CD14-positive monocyte (primary cell): ENCODE measurements around the gene ARFGEF3. TPM values are rescaled to one million over a fixed set of nuclear protein-coding genes. Genes with fewer than 3 reads are reported as not detected.

Experiments
- DNase-seq, 3 donors: peaks; one replicate each; pipeline ENCODE4 v3.0.0-alpha.2; 2011 to 2022
- H2AFZ ChIP-seq: 2 replicates; pipeline ENCODE4 v1.6.0; 2012; ENCODE audit warnings: mild to moderate bottlenecking, low read depth, low read length, inconsistent platforms; ENCODE audit not compliant: insufficient read depth, poor library complexity, severe bottlenecking
- H3K27ac ChIP-seq, 2 donors: 1 replicate in 1 of 2; 2 replicates in 1 of 2; pipeline ENCODE4 v1.5.1; 2012 to 2013; ENCODE audit warnings: low read length in 2 of 2, control low read depth in 1 of 2, inconsistent platforms in 1 of 2, low read depth in 1 of 2, mild to moderate bottlenecking in 1 of 2
- H3K27me3 ChIP-seq, 2 donors: one replicate each; pipeline versions ENCODE4 v1.6.0 to v1.6.1; 2011 to 2013; ENCODE audit warnings: low read length in 2 of 2; ENCODE audit not compliant: control insufficient read depth in 2 of 2, insufficient read depth in 2 of 2
- H3K36me3 ChIP-seq, 2 donors: replicated peaks in 1 of 2; 1 replicate in 1 of 2; 2 replicates in 1 of 2; pipeline versions ENCODE4 v1.5.1 to v1.6.1; 2012 to 2013; ENCODE audit warnings: low read length in 2 of 2, control low read depth in 1 of 2, inconsistent platforms in 1 of 2, mild to moderate bottlenecking in 1 of 2; ENCODE audit not compliant: insufficient read depth in 2 of 2, control insufficient read depth in 1 of 2
- H3K4me1 ChIP-seq, 2 donors: 1 replicate in 1 of 2; 2 replicates in 1 of 2; pipeline versions ENCODE4 v1.5.1 to v1.6.1; 2012 to 2013; ENCODE audit warnings: low read length in 2 of 2, control low read depth in 1 of 2, inconsistent platforms in 1 of 2, mild to moderate bottlenecking in 1 of 2, moderate library complexity in 1 of 2; ENCODE audit not compliant: insufficient read depth in 2 of 2, control insufficient read depth in 1 of 2
- H3K4me2 ChIP-seq: replicated peaks from 2 replicates; pipeline ENCODE3; 2012; ENCODE audit warnings: low read length, moderate library complexity, mild to moderate bottlenecking; ENCODE audit not compliant: poor library complexity, severe bottlenecking; ENCODE audit errors: extremely low read depth
- H3K4me3 ChIP-seq, 3 experiments: fragments of 200-600 bp in 1 of 3; sonication (generic) in 1 of 3; replicated peaks in 1 of 3; 1 replicate in 2 of 3; 2 replicates in 1 of 3; pipeline ENCODE4 v1.5.1; 2011 to 2013; ENCODE audit warnings: low read length in 3 of 3, mild to moderate bottlenecking in 3 of 3, control low read depth in 2 of 3, low read depth in 2 of 3, inconsistent platforms in 1 of 3, moderate library complexity in 1 of 3
- H3K79me2 ChIP-seq: 2 replicates; pipeline ENCODE4 v1.6.0; 2012; ENCODE audit warnings: mild to moderate bottlenecking, control low read depth, inconsistent platforms, low read length, moderate library complexity; ENCODE audit not compliant: insufficient read depth
- H3K9ac ChIP-seq: 2 replicates; pipeline ENCODE4 v1.6.0; 2017; ENCODE audit warnings: low read length, mild to moderate bottlenecking; ENCODE audit not compliant: insufficient read depth, poor library complexity, severe bottlenecking
- H3K9me3 ChIP-seq, 2 donors: replicated peaks in 1 of 2; 1 replicate in 1 of 2; 2 replicates in 1 of 2; pipeline versions ENCODE4 v1.5.1 to v1.6.1; 2012 to 2013; ENCODE audit warnings: low read length in 2 of 2, control low read depth in 1 of 2; ENCODE audit not compliant: control insufficient read depth in 1 of 2, insufficient read depth in 1 of 2
- H4K20me1 ChIP-seq: 2 replicates; pipeline ENCODE4 v1.6.0; 2012; ENCODE audit warnings: mild to moderate bottlenecking, low read length, control low read depth, moderate library complexity; ENCODE audit not compliant: insufficient read depth
- H3K27ac Mint-ChIP-seq, 7 donors: one replicate each; pipeline ENCODE4 v1.8.0; 2020; ENCODE audit warnings: mild to moderate bottlenecking in 7 of 7, mixed read lengths in 7 of 7, moderate library complexity in 6 of 7, inconsistent platforms in 2 of 7
- H3K27me3 Mint-ChIP-seq, 3 donors: one replicate each; pipeline ENCODE4 v1.8.0; 2021 to 2022; ENCODE audit warnings: low read depth in 3 of 3, mild to moderate bottlenecking in 3 of 3, mixed read lengths in 3 of 3, moderate library complexity in 3 of 3, inconsistent platforms in 1 of 3
- H3K36me3 Mint-ChIP-seq, 2 donors: one replicate each; pipeline ENCODE4 v1.8.0; 2020; ENCODE audit warnings: mixed read lengths in 2 of 2, inconsistent platforms in 1 of 2, mild to moderate bottlenecking in 1 of 2
- H3K4me1 Mint-ChIP-seq: one replicate; pipeline ENCODE4 v1.8.0; 2020; ENCODE audit warnings: mild to moderate bottlenecking, mixed read lengths
- H3K4me3 Mint-ChIP-seq, 2 donors: one replicate each; pipeline ENCODE4 v1.8.0; 2020; ENCODE audit warnings: mild to moderate bottlenecking in 2 of 2, mixed read lengths in 2 of 2, moderate library complexity in 1 of 2
- H3K9me3 Mint-ChIP-seq, 7 donors: one replicate each; pipeline ENCODE4 v1.8.0; 2020 to 2022; ENCODE audit warnings: mixed read lengths in 7 of 7, mild to moderate bottlenecking in 6 of 7, moderate library complexity in 6 of 7, inconsistent platforms in 2 of 7
- CTCF ChIP-seq: fragments of 200-600 bp; IDR thresholded peaks from one replicate; pipeline ENCODE4 v1.8.0; 2022; ENCODE audit warnings: antibody characterized with exemption, mild to moderate bottlenecking
- WGBS: methylation state at CpG from one replicate; pipeline ENCODE4 v1.1.5; 2013; ENCODE audit warnings: missing lambda C conversion rate; ENCODE audit not compliant: insufficient coverage; 5-methylcytosine and 5-hydroxymethylcytosine counted together
- intact Hi-C, 2 donors: fragments of 100-400 bp; cut with micrococcal nuclease; formaldehyde crosslinking; loops; one replicate each; pipeline versions ENCODE4 v1.15.0 to v1.15.1; 2023
- polyA plus RNA-seq, 3 donors: library from polyadenylated mRNA; depleted of rRNA in 1 of 3; unstranded in 2 of 3; stranded (reverse) in 1 of 3; fragments of 300-500 nt in 2 of 3; fragments of >200 nt in 1 of 3; fragmentation: Illumina TruSeq in 2 of 3; gene quantifications; 1 replicate in 2 of 3; 2 replicates in 1 of 3; pipeline ENCODE4 v1.2.3, GENCODE V29; 2012 to 2021

ARFGEF3 gene
- polyA plus RNA-seq, 3 donors = not detected

GRCh38 chr6:138229072-138229471 lies 67.3 kb downstream of the ARFGEF3 start:
- Histone ChIP-seq H3K4me1 (no peaks in the 10 kb centered on the region), H3K9me3 (no peaks in the 10 kb centered on the region), H3K4me3 (no peak overlapping the region), H3K79me2 (no peaks in the 10 kb centered on the region), H3K27me3 (no peaks in the 10 kb centered on the region), H3K36me3 (no peaks in the 10 kb centered on the region), H2AFZ (no peak overlapping the region), H3K27ac (no peak overlapping the region), H3K4me2 (no peak overlapping the region), H3K9ac (no peak overlapping the region), H4K20me1 (no peaks in the 10 kb centered on the region)
- H3K4me1 Mint-ChIP-seq = no peaks in the 10 kb centered on the region
- no peak for TF ChIP-seq CTCF
- no peak overlapping the region for H3K4me3 Mint-ChIP-seq
- no peaks in the 10 kb centered on the region for H3K36me3 Mint-ChIP-seq
- intact Hi-C loops = no loop called here
- no peak for DNase-seq
- no peak overlapping the region for H3K27ac Mint-ChIP-seq
- peaks cover 3 to 7% (median 3%) of the 10 kb centered on the region in 3 donors for H3K27me3 Mint-ChIP-seq
- peaks cover 0 to 1% (median 0%) of the 10 kb centered on the region in 7 donors for H3K9me3 Mint-ChIP-seq
- WGBS = 73% methylated on average over 2 of the region's 4 CpGs

- no peak for DNase-seq
- no peak overlapping the region for H3K9ac ChIP-seq
- H3K79me2 ChIP-seq = no peaks in the 10 kb centered on the region
- 100% methylated on average over 5 of the region's 11 CpGs for WGBS
- no peaks in the 10 kb centered on the region for H3K4me1 ChIP-seq
- Mint-ChIP-seq H3K36me3 (no peaks in the 10 kb centered on the region), H3K4me1 (no peaks in the 10 kb centered on the region), H3K9me3 (peaks cover 0 to 2% (median 0%) of the 10 kb centered on the region in 7 donors), H3K27me3 (peaks cover 3 to 7% (median 3%) of the 10 kb centered on the region in 3 donors), H3K27ac (no peak overlapping the region), H3K4me3 (no peak overlapping the region)
- intact Hi-C loops = no loop called here
- no peaks in the 10 kb centered on the region for H4K20me1 ChIP-seq
- H3K27ac ChIP-seq = no peak overlapping the region
- no peaks in the 10 kb centered on the region for H3K27me3 ChIP-seq
- no peak overlapping the region for H3K4me3 ChIP-seq
- no peak overlapping the region for H3K4me2 ChIP-seq
- no peaks in the 10 kb centered on the region for H3K9me3 ChIP-seq
- H3K36me3 ChIP-seq = no peaks in the 10 kb centered on the region
- TF ChIP-seq CTCF = no peak
- no peak overlapping the region for H2AFZ ChIP-seq
Measured at GRCh38 chr6:138229663-138230179, 68.0 kb downstream of the ARFGEF3 start.
